Measurements from ENCODE around the gene DNAJC8.

GRCh38 chr1:28194326-28195035 is 38.3 kb downstream of the DNAJC8 start:
- TF ChIP-seq CTCF (IDR thresholded peaks at IDR 0.05) (no peak), POLR2A (IDR thresholded peaks at IDR 0.05) (no peak), EP300 (IDR thresholded peaks at IDR 0.05) (no peak)

Data from tibial nerve (tissue), 4 donors.